ENCODE measurements around the gene DPP6. TPM values are rescaled to one million over a fixed set of nuclear protein-coding genes. Genes with fewer than 3 reads are reported as not detected.

Gene DPP6
- total and polyA plus RNA-seq, 2 experiments from 2014 or later, result not detected

DNA sequence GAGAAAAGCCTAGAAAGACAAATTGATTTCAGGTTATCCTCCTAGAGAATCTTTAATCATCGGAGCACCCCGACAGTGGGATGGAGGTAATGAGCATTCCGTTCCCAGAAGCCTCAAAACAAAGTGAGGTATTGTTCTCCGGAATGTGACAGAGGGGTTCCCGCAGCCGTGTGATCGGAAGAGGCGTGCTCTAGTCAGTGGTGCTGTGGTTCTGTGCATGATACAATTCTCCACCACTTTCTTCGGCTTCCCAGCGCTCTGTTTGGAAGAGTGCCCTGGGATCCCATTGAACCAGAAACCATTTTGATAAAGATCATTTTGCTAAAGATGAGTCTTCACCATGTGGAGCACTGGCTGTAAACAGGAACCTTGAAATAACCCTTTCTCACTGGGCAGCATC lies 516.1 kb downstream of the DPP6 start:
- DNase-seq (ENCODE audit: low spot score), result no peak
- H4K20me1 ChIP-seq (replicated peaks; ENCODE audit: insufficient read depth), result no peaks in the 10 kb centered on the region
- peak; percentile 77 for ATAC-seq
- no peak overlapping the region for H3K4me3 ChIP-seq
- no peak overlapping the region for H3K27ac ChIP-seq (ENCODE audit: low read depth)
- no peak overlapping the region for H3K4me2 ChIP-seq
- H3K36me3 Mint-ChIP-seq (ENCODE audit: low read depth), result no peaks in the 10 kb centered on the region
- H3K9me2 ChIP-seq (ENCODE audit: insufficient read depth), result no peaks in the 10 kb centered on the region
- H3K4me1 ChIP-seq (ENCODE audit: insufficient read depth), result no peaks in the 10 kb centered on the region
- no peaks in the 10 kb centered on the region for H3K27me3 ChIP-seq (ENCODE audit: insufficient read depth)
- no peaks in the 10 kb centered on the region for H3K27me3 Mint-ChIP-seq (ENCODE audit: insufficient read depth, low read depth, poor library complexity)
- H3K79me2 ChIP-seq (replicated peaks; ENCODE audit: insufficient read depth), result no peaks in the 10 kb centered on the region
- H2AFZ ChIP-seq, result no peak overlapping the region
- no peaks in the 10 kb centered on the region for H3F3A ChIP-seq (replicated peaks; ENCODE audit: low read depth)
- H3K9me3 Mint-ChIP-seq, result 0 out of 3 replicates have a peak, but pooled peaks cover under 1% of the 10 kb centered on the region
- peaks cover 13% of the 10 kb centered on the region; the same call in 2 of the 3 replicates for H3K4me1 Mint-ChIP-seq
- peaks cover 3% of the 10 kb centered on the region; the same call in 1 of the 2 replicates for H3K36me3 ChIP-seq (ENCODE audit: insufficient read depth)
- TF ChIP-seq ZNF331 (CRISPR knock-in tag; IDR thresholded peaks at IDR 0.05; ENCODE audit: low read depth) (no peak), CREB1 (CRISPR knock-in tag; IDR thresholded peaks at IDR 0.05; ENCODE audit: low read depth) (no peak), POLR2AphosphoS5 (IDR thresholded peaks at IDR 0.05; ENCODE audit: low read depth) (no peak), ZNF114 (CRISPR knock-in tag; IDR thresholded peaks at IDR 0.05) (no peak), JUNB (IDR thresholded peaks at IDR 0.05; ENCODE audit: unreplicated experiment) (no peak), STAT1 (IDR thresholded peaks at IDR 0.05; ENCODE audit: unreplicated experiment) (no peak), EZH2 (IDR thresholded peaks at IDR 0.05; ENCODE audit: low read depth, unreplicated experiment) (no peak), NANOG (IDR thresholded peaks at IDR 0.05; ENCODE audit: borderline replicate concordance) (no peak), EZH2phosphoT487 (IDR thresholded peaks at IDR 0.05; ENCODE audit: unreplicated experiment) (no peak)
- TF ChIP-seq, protein P1, sequence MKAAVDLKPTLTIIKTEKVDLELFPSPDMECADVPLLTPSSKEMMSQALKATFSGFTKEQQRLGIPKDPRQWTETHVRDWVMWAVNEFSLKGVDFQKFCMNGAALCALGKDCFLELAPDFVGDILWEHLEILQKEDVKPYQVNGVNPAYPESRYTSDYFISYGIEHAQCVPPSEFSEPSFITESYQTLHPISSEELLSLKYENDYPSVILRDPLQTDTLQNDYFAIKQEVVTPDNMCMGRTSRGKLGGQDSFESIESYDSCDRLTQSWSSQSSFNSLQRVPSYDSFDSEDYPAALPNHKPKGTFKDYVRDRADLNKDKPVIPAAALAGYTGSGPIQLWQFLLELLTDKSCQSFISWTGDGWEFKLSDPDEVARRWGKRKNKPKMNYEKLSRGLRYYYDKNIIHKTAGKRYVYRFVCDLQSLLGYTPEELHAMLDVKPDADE (IDR thresholded peaks at IDR 0.05), result no peak
- TF ChIP-seq, protein P2, sequence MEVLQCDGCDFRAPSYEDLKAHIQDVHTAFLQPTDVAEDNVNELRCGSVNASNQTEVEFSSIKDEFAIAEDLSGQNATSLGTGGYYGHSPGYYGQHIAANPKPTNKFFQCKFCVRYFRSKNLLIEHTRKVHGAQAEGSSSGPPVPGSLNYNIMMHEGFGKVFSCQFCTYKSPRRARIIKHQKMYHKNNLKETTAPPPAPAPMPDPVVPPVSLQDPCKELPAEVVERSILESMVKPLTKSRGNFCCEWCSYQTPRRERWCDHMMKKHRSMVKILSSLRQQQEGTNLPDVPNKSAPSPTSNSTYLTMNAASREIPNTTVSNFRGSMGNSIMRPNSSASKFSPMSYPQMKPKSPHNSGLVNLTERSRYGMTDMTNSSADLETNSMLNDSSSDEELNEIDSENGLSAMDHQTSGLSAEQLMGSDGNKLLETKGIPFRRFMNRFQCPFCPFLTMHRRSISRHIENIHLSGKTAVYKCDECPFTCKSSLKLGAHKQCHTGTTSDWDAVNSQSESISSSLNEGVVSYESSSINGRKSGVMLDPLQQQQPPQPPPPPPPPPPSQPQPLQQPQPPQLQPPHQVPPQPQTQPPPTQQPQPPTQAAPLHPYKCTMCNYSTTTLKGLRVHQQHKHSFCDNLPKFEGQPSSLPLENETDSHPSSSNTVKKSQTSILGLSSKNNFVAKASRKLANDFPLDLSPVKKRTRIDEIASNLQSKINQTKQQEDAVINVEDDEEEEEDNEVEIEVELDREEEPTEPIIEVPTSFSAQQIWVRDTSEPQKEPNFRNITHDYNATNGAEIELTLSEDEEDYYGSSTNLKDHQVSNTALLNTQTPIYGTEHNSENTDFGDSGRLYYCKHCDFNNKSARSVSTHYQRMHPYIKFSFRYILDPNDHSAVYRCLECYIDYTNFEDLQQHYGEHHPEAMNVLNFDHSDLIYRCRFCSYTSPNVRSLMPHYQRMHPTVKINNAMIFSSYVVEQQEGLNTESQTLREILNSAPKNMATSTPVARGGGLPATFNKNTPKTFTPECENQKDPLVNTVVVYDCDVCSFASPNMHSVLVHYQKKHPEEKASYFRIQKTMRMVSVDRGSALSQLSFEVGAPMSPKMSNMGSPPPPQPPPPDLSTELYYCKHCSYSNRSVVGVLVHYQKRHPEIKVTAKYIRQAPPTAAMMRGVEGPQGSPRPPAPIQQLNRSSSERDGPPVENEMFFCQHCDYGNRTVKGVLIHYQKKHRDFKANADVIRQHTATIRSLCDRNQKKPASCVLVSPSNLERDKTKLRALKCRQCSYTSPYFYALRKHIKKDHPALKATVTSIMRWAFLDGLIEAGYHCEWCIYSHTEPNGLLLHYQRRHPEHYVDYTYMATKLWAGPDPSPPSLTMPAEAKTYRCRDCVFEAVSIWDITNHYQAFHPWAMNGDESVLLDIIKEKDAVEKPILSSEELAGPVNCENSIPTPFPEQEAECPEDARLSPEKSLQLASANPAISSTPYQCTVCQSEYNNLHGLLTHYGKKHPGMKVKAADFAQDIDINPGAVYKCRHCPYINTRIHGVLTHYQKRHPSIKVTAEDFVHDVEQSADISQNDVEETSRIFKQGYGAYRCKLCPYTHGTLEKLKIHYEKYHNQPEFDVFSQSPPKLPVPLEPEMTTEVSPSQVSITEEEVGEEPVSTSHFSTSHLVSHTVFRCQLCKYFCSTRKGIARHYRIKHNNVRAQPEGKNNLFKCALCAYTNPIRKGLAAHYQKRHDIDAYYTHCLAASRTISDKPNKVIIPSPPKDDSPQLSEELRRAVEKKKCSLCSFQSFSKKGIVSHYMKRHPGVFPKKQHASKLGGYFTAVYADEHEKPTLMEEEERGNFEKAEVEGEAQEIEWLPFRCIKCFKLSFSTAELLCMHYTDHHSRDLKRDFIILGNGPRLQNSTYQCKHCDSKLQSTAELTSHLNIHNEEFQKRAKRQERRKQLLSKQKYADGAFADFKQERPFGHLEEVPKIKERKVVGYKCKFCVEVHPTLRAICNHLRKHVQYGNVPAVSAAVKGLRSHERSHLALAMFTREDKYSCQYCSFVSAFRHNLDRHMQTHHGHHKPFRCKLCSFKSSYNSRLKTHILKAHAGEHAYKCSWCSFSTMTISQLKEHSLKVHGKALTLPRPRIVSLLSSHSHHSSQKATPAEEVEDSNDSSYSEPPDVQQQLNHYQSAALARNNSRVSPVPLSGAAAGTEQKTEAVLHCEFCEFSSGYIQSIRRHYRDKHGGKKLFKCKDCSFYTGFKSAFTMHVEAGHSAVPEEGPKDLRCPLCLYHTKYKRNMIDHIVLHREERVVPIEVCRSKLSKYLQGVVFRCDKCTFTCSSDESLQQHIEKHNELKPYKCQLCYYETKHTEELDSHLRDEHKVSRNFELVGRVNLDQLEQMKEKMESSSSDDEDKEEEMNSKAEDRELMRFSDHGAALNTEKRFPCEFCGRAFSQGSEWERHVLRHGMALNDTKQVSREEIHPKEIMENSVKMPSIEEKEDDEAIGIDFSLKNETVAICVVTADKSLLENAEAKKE (CRISPR knock-in tag; IDR thresholded peaks at IDR 0.05), result no peak
- TF ChIP-seq, protein P3, sequence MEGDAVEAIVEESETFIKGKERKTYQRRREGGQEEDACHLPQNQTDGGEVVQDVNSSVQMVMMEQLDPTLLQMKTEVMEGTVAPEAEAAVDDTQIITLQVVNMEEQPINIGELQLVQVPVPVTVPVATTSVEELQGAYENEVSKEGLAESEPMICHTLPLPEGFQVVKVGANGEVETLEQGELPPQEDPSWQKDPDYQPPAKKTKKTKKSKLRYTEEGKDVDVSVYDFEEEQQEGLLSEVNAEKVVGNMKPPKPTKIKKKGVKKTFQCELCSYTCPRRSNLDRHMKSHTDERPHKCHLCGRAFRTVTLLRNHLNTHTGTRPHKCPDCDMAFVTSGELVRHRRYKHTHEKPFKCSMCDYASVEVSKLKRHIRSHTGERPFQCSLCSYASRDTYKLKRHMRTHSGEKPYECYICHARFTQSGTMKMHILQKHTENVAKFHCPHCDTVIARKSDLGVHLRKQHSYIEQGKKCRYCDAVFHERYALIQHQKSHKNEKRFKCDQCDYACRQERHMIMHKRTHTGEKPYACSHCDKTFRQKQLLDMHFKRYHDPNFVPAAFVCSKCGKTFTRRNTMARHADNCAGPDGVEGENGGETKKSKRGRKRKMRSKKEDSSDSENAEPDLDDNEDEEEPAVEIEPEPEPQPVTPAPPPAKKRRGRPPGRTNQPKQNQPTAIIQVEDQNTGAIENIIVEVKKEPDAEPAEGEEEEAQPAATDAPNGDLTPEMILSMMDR (conservative IDR thresholded peaks at IDR 0.05; ENCODE audit: low read depth in 2 of 2), result no peak
- TF ChIP-seq, protein P4, sequence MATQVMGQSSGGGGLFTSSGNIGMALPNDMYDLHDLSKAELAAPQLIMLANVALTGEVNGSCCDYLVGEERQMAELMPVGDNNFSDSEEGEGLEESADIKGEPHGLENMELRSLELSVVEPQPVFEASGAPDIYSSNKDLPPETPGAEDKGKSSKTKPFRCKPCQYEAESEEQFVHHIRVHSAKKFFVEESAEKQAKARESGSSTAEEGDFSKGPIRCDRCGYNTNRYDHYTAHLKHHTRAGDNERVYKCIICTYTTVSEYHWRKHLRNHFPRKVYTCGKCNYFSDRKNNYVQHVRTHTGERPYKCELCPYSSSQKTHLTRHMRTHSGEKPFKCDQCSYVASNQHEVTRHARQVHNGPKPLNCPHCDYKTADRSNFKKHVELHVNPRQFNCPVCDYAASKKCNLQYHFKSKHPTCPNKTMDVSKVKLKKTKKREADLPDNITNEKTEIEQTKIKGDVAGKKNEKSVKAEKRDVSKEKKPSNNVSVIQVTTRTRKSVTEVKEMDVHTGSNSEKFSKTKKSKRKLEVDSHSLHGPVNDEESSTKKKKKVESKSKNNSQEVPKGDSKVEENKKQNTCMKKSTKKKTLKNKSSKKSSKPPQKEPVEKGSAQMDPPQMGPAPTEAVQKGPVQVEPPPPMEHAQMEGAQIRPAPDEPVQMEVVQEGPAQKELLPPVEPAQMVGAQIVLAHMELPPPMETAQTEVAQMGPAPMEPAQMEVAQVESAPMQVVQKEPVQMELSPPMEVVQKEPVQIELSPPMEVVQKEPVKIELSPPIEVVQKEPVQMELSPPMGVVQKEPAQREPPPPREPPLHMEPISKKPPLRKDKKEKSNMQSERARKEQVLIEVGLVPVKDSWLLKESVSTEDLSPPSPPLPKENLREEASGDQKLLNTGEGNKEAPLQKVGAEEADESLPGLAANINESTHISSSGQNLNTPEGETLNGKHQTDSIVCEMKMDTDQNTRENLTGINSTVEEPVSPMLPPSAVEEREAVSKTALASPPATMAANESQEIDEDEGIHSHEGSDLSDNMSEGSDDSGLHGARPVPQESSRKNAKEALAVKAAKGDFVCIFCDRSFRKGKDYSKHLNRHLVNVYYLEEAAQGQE (IDR thresholded peaks at IDR 0.05; ENCODE audit: unreplicated experiment), result no peak
- no peak overlapping the region for H3K4me3 Mint-ChIP-seq
- H3K27ac Mint-ChIP-seq, result no peak overlapping the region
